Peyer's patch (tissue), 4 donors: ENCODE data around the gene CPXM2.

Source experiments
- POLR2A ChIP-seq, 2 donors: fragments of 450-650 bp; IDR thresholded peaks; one replicate each; pipeline ENCODE4 v1.5.1; 2017; ENCODE audit warnings: antibody characterized with exemption in 2 of 2, mild to moderate bottlenecking in 2 of 2, moderate library complexity in 2 of 2
- TF ChIP-seq, protein P1 (sequence below), 6 experiments: fragments of 450-650 bp in 4 of 6; fragments of 200-600 bp in 2 of 6; sonication (generic) in 1 of 6; IDR thresholded peaks; one replicate each; pipeline ENCODE4 v1.5.1; 2017 to 2019; ENCODE audit warnings: antibody characterized with exemption in 6 of 6, mild to moderate bottlenecking in 3 of 6, moderate library complexity in 1 of 6

DNA sequence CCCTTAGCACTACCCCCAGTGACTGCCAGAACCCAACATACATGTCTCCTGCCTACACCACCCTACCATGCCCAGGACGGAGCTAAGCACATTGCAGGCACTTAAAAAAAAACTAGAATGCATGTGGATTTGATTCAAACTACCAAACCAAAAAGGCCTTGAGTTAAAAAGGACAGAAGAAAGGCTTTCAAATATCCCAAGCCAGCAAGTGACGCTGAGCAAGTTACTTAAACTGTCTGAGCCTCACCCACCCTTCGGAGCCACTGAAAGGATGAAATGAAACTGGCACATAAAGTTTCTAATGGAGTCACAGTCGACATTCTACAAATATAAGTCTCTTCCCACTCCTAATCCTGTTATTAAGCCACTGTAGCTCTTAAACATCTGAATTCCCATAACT, 1.8 kb downstream of the CPXM2 start:
- TF ChIP-seq, protein P1, sequence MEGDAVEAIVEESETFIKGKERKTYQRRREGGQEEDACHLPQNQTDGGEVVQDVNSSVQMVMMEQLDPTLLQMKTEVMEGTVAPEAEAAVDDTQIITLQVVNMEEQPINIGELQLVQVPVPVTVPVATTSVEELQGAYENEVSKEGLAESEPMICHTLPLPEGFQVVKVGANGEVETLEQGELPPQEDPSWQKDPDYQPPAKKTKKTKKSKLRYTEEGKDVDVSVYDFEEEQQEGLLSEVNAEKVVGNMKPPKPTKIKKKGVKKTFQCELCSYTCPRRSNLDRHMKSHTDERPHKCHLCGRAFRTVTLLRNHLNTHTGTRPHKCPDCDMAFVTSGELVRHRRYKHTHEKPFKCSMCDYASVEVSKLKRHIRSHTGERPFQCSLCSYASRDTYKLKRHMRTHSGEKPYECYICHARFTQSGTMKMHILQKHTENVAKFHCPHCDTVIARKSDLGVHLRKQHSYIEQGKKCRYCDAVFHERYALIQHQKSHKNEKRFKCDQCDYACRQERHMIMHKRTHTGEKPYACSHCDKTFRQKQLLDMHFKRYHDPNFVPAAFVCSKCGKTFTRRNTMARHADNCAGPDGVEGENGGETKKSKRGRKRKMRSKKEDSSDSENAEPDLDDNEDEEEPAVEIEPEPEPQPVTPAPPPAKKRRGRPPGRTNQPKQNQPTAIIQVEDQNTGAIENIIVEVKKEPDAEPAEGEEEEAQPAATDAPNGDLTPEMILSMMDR (IDR thresholded peaks at IDR 0.05), result no peak
- TF ChIP-seq POLR2A (IDR thresholded peaks at IDR 0.05), result no peak
